ENCODE data around the gene ARF6.
A peak's percentile ranks its signal among the peaks of the same experiment; 100 is the strongest.

DNA sequence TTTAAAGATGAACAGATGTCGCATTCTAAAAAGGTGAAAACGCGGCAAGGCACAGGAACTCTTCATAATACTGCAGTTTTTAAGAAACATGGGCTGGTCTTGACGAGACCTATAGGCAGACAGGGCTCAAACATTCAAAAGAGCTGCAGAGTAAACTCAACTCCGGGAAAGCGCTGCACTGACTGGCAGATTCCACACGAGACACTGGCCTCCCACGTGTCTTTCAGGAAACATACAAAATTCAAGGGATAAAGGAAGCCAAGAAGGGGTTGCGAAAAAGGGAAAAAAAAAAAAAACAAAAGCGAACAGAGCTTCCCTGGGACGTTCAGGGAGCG, 614 bp upstream of the ARF6 start:
- TF ChIP-seq, protein P1, sequence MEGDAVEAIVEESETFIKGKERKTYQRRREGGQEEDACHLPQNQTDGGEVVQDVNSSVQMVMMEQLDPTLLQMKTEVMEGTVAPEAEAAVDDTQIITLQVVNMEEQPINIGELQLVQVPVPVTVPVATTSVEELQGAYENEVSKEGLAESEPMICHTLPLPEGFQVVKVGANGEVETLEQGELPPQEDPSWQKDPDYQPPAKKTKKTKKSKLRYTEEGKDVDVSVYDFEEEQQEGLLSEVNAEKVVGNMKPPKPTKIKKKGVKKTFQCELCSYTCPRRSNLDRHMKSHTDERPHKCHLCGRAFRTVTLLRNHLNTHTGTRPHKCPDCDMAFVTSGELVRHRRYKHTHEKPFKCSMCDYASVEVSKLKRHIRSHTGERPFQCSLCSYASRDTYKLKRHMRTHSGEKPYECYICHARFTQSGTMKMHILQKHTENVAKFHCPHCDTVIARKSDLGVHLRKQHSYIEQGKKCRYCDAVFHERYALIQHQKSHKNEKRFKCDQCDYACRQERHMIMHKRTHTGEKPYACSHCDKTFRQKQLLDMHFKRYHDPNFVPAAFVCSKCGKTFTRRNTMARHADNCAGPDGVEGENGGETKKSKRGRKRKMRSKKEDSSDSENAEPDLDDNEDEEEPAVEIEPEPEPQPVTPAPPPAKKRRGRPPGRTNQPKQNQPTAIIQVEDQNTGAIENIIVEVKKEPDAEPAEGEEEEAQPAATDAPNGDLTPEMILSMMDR (IDR thresholded peaks at IDR 0.05), result no peak
- TF ChIP-seq POLR2A (IDR thresholded peaks at IDR 0.05), result no peak
- peak in 1 of 2 donors; percentile 3 for TF ChIP-seq POLR2AphosphoS5 (IDR thresholded peaks at IDR 0.05; ENCODE audit: insufficient read depth in 1 of 2, low read depth in 1 of 2)
